NOMO-1 (cell line): ENCODE results near the gene SIGLEC12.
"Not testable (repeated sequence)": the region's sequence is repeated elsewhere in the genome, so short reads cannot be mapped to it uniquely, and the experiment has no call there.

Experiments
- DNase-seq, 2 experiments: peaks; one replicate each; lab custom pipeline; 2025; ENCODE audit not compliant: unreplicated experiment in 2 of 2; lab: John Stamatoyannopoulos, UW

Gene SIGLEC12

GRCh38 chr19:51485960-51486660, 15.5 kb downstream of the SIGLEC12 start:
- no peak for DNase-seq

DNA sequence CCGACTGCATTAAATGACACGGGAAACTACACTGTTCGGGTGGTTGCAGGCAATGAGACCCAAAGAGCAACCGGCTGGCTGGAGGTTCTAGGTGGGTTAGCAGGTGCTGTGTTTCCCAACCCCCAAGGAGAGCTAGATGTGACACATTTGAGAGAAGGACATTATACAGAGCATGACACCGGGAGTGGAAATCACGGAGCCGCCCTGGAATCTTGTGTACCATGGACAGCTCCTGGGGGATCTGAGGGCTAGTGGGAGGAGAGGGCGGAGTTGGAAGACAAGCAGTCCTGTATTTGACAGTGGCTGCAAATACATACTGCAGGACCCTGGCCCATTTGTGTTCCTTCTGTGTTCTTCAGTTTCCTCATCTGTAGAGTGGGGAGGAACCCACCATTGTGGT, 21.0 kb downstream of the SIGLEC12 start:
- DNase-seq: peak in 1 of 2 experiments; percentile 7

GRCh38 chr19:51479531-51480331, 21.9 kb downstream of the SIGLEC12 start:
- DNase-seq: no peak

GRCh38 chr19:51478381-51479234, 23.0 kb downstream of the SIGLEC12 start, which contains the start of gene CEACAM18:
Gene CEACAM18, plus strand, starts transcription at chr19:51478539.
- no peak for DNase-seq

DNA sequence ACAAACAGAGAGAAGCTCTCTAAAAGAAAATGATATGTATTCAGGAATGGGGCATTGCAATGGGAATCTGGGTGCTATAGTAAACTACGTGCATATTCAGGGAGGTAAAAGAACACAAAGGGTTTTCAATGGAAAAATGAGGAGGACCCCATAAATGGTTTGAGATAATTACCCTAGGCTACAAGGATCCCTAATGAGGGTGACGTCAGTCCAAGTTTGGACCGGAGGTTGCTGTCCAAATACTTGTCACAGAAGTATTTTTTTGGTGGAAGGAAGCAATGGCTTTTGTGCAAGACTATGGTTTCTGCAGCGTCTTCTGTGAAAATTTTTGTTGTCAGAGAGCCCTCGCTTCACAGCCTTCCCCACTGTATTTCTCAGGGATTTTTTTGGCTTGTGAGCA, 24.3 kb downstream of the SIGLEC12 start:
- DNase-seq: no peak

GRCh38 chr19:51476164-51476563, 25.4 kb downstream of the SIGLEC12 start:
- DNase-seq: no peak

GRCh38 chr19:51473009-51473707, 28.4 kb downstream of the SIGLEC12 start:
- peak; percentile 61 to 76 for DNase-seq

DNA sequence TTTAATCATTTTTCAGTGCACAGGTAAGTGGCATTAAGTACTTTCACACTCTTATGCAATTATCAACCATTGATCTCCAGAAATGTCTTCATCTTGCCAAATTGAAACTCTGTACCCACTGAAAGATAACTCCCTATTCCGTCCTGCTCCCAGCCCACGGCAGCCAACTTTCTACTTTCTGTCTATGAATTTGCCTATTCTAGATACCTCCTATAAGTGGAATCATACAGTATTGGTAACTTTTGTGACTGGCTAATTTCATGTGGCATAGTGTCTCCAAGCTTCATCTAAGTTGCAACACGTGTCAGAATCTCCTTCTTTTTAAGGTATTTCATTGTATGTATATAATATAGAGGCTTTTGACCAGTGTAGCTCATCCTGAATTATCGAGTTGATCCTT, 29.0 kb downstream of the SIGLEC12 start:
- DNase-seq: no peak

- DNase-seq: no peak
Measured at GRCh38 chr19:51471527-51471926, 30.1 kb downstream of the SIGLEC12 start.

GRCh38 chr19:51470966-51471365, 30.6 kb downstream of the SIGLEC12 start:
- peak in 1 of 2 experiments; percentile 35 for DNase-seq

GRCh38 chr19:51469629-51470028, 32.0 kb downstream of the SIGLEC12 start:
- DNase-seq: no peak

GRCh38 chr19:51469162-51469561, 32.4 kb downstream of the SIGLEC12 start:
- DNase-seq: no peak

- DNase-seq: no peak
Measured at GRCh38 chr19:51468545-51468920, 33.1 kb downstream of the SIGLEC12 start.

- DNase-seq: peak in 1 of 2 experiments; percentile 38
Measured at GRCh38 chr19:51467864-51468544, 33.6 kb downstream of the SIGLEC12 start.

- DNase-seq: no peak
Measured at GRCh38 chr19:51466723-51467122, 34.9 kb downstream of the SIGLEC12 start.

DNA sequence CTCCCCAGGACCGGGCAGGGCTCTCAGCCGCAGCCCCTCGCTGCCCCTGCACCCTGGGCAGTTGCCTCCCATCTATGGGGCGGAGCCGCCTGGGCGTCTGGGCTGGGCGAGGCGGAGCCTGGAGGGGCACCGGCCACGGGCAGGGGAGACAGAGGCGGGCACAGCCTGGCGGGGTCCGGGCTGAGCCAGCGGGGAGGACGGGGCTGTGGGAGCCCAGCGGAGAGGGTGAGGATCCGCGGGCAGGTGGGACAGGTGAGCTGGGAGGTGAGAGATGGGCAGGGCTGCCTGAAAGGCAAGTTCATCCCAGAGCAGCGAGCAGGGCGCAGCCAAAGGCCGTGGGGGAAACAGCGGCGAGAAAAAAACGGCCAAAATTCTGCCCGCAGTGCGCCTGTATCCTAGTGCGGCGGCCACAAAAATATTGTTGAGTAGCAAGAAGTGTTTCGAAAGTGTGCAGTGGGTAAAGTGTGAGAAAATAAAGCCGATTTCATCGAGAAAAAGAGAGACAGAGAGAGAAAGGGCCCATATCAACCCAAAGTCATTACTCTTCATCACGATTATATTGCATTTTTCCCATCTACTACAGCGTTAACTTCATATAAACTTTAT, 37.5 kb downstream of the SIGLEC12 start:
- not testable (repeated sequence) for DNase-seq

GRCh38 chr19:51462681-51463080, 38.9 kb downstream of the SIGLEC12 start:
- DNase-seq: no peak

- DNase-seq: no peak
Measured at GRCh38 chr19:51462276-51462675, 39.3 kb downstream of the SIGLEC12 start.

DNA sequence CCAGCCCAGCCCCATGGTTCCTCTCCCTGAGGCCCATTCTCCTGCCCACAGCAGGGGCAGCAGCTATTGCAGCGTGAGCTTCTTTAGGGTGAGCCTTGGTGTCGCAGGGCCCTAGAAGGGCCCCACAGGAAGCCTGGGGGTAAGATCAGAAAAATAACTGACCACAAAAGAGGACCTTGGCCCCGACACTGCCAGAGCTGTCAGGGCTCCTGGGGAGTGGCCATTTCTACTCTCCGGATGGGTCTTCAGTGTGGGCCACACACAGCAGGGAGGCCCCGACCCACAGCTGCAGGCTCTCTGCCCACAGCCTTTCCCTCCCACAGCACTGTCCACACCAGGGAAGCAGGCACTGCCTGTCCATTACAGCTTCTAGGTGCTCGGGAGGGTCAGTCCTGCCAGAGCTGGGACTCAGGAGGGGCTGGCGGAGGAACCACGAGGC, 39.9 kb downstream of the SIGLEC12 start:
- DNase-seq: peak; percentile 39 to 52
